Fibroblast of lung (primary cell): Measurements from ENCODE around the gene RINL. TPM values are rescaled to one million over a fixed set of nuclear protein-coding genes. Genes with fewer than 3 reads are reported as not detected.
"Not testable (repeated sequence)": the region's sequence is repeated elsewhere in the genome, so short reads cannot be mapped to it uniquely, and the experiment has no call there.

Experiments
- DNase-seq, 2 donors: peaks; one replicate each; pipeline versions ENCODE4 v3.0.0 to v3.0.0-alpha.2; 2010; ENCODE audit warnings: low read depth in 2 of 2
- H2AFZ ChIP-seq: 2 replicates; pipeline ENCODE4 v1.5.1; 2012; ENCODE audit warnings: low read length, control low read depth, inconsistent platforms
- H3K27ac ChIP-seq: 2 replicates; pipeline ENCODE4 v1.5.1; 2011; ENCODE audit warnings: low read length, control low read depth; ENCODE audit not compliant: insufficient read depth
- H3K27me3 ChIP-seq: 2 replicates; pipeline ENCODE4 v1.5.1; 2011; ENCODE audit warnings: mild to moderate bottlenecking, low read length; ENCODE audit not compliant: control insufficient read depth, insufficient read depth
- H3K36me3 ChIP-seq: 2 replicates; pipeline ENCODE4 v1.5.1; 2011; ENCODE audit warnings: low read length; ENCODE audit not compliant: control insufficient read depth, insufficient read depth
- H3K4me1 ChIP-seq: 2 replicates; pipeline ENCODE4 v1.5.1; 2011; ENCODE audit warnings: low read length; ENCODE audit not compliant: control insufficient read depth, insufficient read depth; ENCODE audit errors: extremely low read depth
- H3K4me2 ChIP-seq: 2 replicates; pipeline ENCODE4 v1.5.1; 2011; ENCODE audit warnings: low read length, control low read depth; ENCODE audit not compliant: insufficient read depth; ENCODE audit errors: extremely low read depth
- H3K4me3 ChIP-seq, 4 experiments: fragments of 200-600 bp in 1 of 4; sonication (generic) in 1 of 4; replicated peaks in 1 of 4; 2 replicates each; pipeline ENCODE4 v1.5.1; 2011 to 2016; ENCODE audit warnings: low read length in 4 of 4, low read depth in 3 of 4, mild to moderate bottlenecking in 3 of 4, control low read depth in 2 of 4, inconsistent platforms in 1 of 4, mixed read lengths in 1 of 4; ENCODE audit not compliant: insufficient read depth in 1 of 4; ENCODE audit errors: control extremely low read depth in 1 of 4
- H3K79me2 ChIP-seq: 2 replicates; pipeline ENCODE4 v1.5.1; 2012; ENCODE audit warnings: mild to moderate bottlenecking, low read length, inconsistent platforms; ENCODE audit not compliant: control insufficient read depth, insufficient read depth
- H3K9ac ChIP-seq: 2 replicates; pipeline ENCODE4 v1.5.1; 2011; ENCODE audit warnings: mild to moderate bottlenecking, low read length, control low read depth; ENCODE audit not compliant: insufficient read depth
- H3K9me3 ChIP-seq: 2 replicates; pipeline ENCODE4 v1.5.1; 2012; ENCODE audit warnings: low read depth, low read length; ENCODE audit not compliant: control insufficient read depth, insufficient read depth
- H4K20me1 ChIP-seq: 2 replicates; pipeline ENCODE4 v1.5.1; 2011; ENCODE audit warnings: low read length; ENCODE audit not compliant: control insufficient read depth, insufficient read depth; ENCODE audit errors: extremely low read depth
- EZH2 ChIP-seq: IDR thresholded peaks from 2 replicates; pipeline ENCODE4 v1.5.1; 2012; ENCODE audit warnings: low read length, control low read depth, mild to moderate bottlenecking; ENCODE audit errors: missing control alignments
- polyA plus RNA-seq, 2 donors: library from polyadenylated mRNA; depleted of rRNA in 1 of 2; stranded (reverse) in 1 of 2; unstranded in 1 of 2; fragments of >200 nt; gene quantifications; 2 replicates each; pipeline ENCODE4 v1.2.1, GENCODE V29; 2011 to 2012; ENCODE audit warnings: missing spikeins in 1 of 2
- total RNA-seq: library from RNA; depleted of rRNA; stranded (reverse); fragments of >200 nt; gene quantifications from 2 replicates; pipeline ENCODE4 v1.2.1, GENCODE V29; 2014
- TF ChIP-seq, protein P1 (sequence below), 2 donors: IDR thresholded peaks in 1 of 2; conservative IDR thresholded peaks in 1 of 2; 1 replicate in 1 of 2; 2 replicates in 1 of 2; pipeline ENCODE4 v1.5.1; 2011 to 2012; ENCODE audit warnings: low read length in 2 of 2, control low read depth in 1 of 2, inconsistent platforms in 1 of 2, low read depth in 1 of 2, mild to moderate bottlenecking in 1 of 2

RINL gene
- total and polyA plus RNA-seq, 2 donors (not counting 1 experiment from before 2014, with no cell fraction given) = 0.59 to 3.5 TPM

DNA sequence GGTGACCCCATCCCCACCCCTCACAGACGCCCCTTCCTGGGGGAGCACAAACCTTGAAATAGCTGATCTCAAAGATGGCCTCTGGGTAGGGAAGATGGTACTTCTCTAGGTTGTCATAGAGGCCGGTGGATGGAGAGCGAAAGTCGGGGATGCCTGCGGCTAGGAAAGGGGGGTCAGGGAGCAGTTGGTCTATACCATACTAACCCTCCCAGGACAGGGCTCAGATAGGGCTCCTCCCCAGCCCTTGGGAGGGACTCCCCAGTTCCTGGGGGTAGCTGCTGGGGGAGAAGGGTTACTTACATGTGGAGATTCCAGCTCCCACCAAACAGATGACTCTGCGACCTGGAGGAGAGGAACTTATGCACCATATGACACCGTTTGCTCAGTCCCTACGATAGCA is 11.7 kb upstream of the RINL start:
- Histone ChIP-seq H3K4me1 (no peaks in the 10 kb centered on the region), H3K4me2 (no peak overlapping the region), H3K27ac (no peak overlapping the region), H3K4me3 (no peak overlapping the region), H3K27me3 (no peaks in the 10 kb centered on the region), H4K20me1 (no peaks in the 10 kb centered on the region), H3K36me3 (peaks cover 7% of the 10 kb centered on the region), H2AFZ (no peak overlapping the region), H3K9me3 (no peaks in the 10 kb centered on the region), H3K9ac (no peak overlapping the region), H3K79me2 (no peaks in the 10 kb centered on the region)
- TF ChIP-seq EZH2 = no peak
- TF ChIP-seq, protein P1, sequence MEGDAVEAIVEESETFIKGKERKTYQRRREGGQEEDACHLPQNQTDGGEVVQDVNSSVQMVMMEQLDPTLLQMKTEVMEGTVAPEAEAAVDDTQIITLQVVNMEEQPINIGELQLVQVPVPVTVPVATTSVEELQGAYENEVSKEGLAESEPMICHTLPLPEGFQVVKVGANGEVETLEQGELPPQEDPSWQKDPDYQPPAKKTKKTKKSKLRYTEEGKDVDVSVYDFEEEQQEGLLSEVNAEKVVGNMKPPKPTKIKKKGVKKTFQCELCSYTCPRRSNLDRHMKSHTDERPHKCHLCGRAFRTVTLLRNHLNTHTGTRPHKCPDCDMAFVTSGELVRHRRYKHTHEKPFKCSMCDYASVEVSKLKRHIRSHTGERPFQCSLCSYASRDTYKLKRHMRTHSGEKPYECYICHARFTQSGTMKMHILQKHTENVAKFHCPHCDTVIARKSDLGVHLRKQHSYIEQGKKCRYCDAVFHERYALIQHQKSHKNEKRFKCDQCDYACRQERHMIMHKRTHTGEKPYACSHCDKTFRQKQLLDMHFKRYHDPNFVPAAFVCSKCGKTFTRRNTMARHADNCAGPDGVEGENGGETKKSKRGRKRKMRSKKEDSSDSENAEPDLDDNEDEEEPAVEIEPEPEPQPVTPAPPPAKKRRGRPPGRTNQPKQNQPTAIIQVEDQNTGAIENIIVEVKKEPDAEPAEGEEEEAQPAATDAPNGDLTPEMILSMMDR (conservative IDR thresholded peaks at IDR 0.05 in 1 of 2, IDR thresholded peaks at IDR 0.05 in 1 of 2; ENCODE audit: low read depth in 1 of 2, low read length in 2 of 2) = no peak
- DNase-seq = no peak

GRCh38 chr19:38888876-38889275 is 10.8 kb upstream of the RINL start:
- H3K9me3 ChIP-seq = no peaks in the 10 kb centered on the region
- no peak for DNase-seq
- TF ChIP-seq EZH2 = no peak
- TF ChIP-seq, protein P1 (conservative IDR thresholded peaks at IDR 0.05 in 1 of 2, IDR thresholded peaks at IDR 0.05 in 1 of 2; ENCODE audit: low read depth in 1 of 2, low read length in 2 of 2) = no peak

DNA sequence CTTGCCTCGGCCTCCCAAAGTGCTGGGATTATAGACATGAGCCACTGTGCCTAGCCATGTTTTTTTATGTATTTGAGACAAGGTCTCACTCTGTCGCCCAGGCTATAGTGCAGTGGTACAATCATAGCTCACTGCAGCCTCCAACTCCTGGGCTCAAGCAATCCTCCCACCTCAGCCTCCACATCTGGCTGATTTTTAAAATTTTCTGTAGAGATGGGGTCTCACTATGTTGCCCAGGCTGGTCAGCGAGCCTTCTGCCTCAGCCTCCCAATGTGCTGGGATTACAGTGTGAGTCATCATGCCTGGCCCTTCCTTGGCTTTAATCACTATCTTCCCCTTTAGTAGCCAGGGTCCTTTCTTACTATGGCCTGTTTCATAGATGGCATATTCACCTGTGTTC is 6.6 kb upstream of the RINL start:
- DNase-seq, H2AFZ ChIP-seq, H3K36me3 ChIP-seq, H3K4me1 ChIP-seq, H4K20me1 ChIP-seq, H3K4me3 ChIP-seq, H3K4me2 ChIP-seq, H3K79me2 ChIP-seq, H3K27me3 ChIP-seq, H3K9ac ChIP-seq, H3K9me3 ChIP-seq, H3K27ac ChIP-seq: not testable (repeated sequence)

More at GRCh38 chr19:38888876-38889275, 10.8 kb upstream of the RINL start:
- no peak overlapping the region for H3K4me3 ChIP-seq
- no peaks in the 10 kb centered on the region for H4K20me1 ChIP-seq
- no peaks in the 10 kb centered on the region for H3K27me3 ChIP-seq
- no peaks in the 10 kb centered on the region for H3K4me1 ChIP-seq
- no peak overlapping the region for H2AFZ ChIP-seq
- no peak overlapping the region for H3K27ac ChIP-seq
- H3K9ac ChIP-seq = no peak overlapping the region
- no peaks in the 10 kb centered on the region for H3K79me2 ChIP-seq
- H3K36me3 ChIP-seq = peaks cover 7% of the 10 kb centered on the region
- no peak overlapping the region for H3K4me2 ChIP-seq
